Measurements from ENCODE around the gene ANKRD16.

The ANKRD16 gene

GRCh38 chr10:5905854-5906507 is 16.3 kb upstream of the ANKRD16 start:
- in situ Hi-C loops (cut with MboI; ENCODE audit: low pct_unique_long_range_greater_than_20kb, low sequenced_read_pairs): no loop called here
- no peak for DNase-seq

GRCh38 chr10:5904227-5904626 is 14.5 kb upstream of the ANKRD16 start:
- no peak for DNase-seq
- in situ Hi-C loops (cut with MboI; ENCODE audit: low pct_unique_long_range_greater_than_20kb, low sequenced_read_pairs): no loop called here

GRCh38 chr10:5903563-5903962 is 13.9 kb upstream of the ANKRD16 start:
- in situ Hi-C loops (cut with MboI; ENCODE audit: low pct_unique_long_range_greater_than_20kb, low sequenced_read_pairs): no loop called here
- DNase-seq: no peak

GRCh38 chr10:5902511-5903274 is 13.0 kb upstream of the ANKRD16 start:
- in situ Hi-C loops (cut with MboI; ENCODE audit: low pct_unique_long_range_greater_than_20kb, low sequenced_read_pairs): no loop called here

GRCh38 chr10:5900247-5900646 is 10.6 kb upstream of the ANKRD16 start:
- no peak for DNase-seq
- in situ Hi-C loops (cut with MboI; ENCODE audit: low pct_unique_long_range_greater_than_20kb, low sequenced_read_pairs): no loop called here

More at GRCh38 chr10:5902511-5903274, 13.0 kb upstream of the ANKRD16 start:
- no peak for DNase-seq

- DNase-seq: no peak
- in situ Hi-C loops (cut with MboI; ENCODE audit: low pct_unique_long_range_greater_than_20kb, low sequenced_read_pairs): no loop called here
Measured at GRCh38 chr10:5898163-5898562, 8.5 kb upstream of the ANKRD16 start.

GRCh38 chr10:5897504-5897903 is 7.8 kb upstream of the ANKRD16 start:
- DNase-seq: no peak
- in situ Hi-C loops (cut with MboI; ENCODE audit: low pct_unique_long_range_greater_than_20kb, low sequenced_read_pairs): no loop called here

GRCh38 chr10:5897053-5897340 is 7.3 kb upstream of the ANKRD16 start:
- no peak for DNase-seq
- in situ Hi-C loops (cut with MboI; ENCODE audit: low pct_unique_long_range_greater_than_20kb, low sequenced_read_pairs): no loop called here

- DNase-seq: no peak
- in situ Hi-C loops (cut with MboI; ENCODE audit: low pct_unique_long_range_greater_than_20kb, low sequenced_read_pairs): no loop called here
Measured at GRCh38 chr10:5896208-5897052, 6.7 kb upstream of the ANKRD16 start.

GRCh38 chr10:5895804-5896203 is 6.1 kb upstream of the ANKRD16 start:
- DNase-seq: no peak
- in situ Hi-C loops (cut with MboI; ENCODE audit: low pct_unique_long_range_greater_than_20kb, low sequenced_read_pairs): no loop called here

GRCh38 chr10:5895365-5895764 is 5.7 kb upstream of the ANKRD16 start:
- DNase-seq: no peak
- in situ Hi-C loops (cut with MboI; ENCODE audit: low pct_unique_long_range_greater_than_20kb, low sequenced_read_pairs): no loop called here

GRCh38 chr10:5894873-5895272 is 5.2 kb upstream of the ANKRD16 start:
- in situ Hi-C loops (cut with MboI; ENCODE audit: low pct_unique_long_range_greater_than_20kb, low sequenced_read_pairs): no loop called here
- DNase-seq: no peak

- no peak for DNase-seq
- in situ Hi-C loops (cut with MboI; ENCODE audit: low pct_unique_long_range_greater_than_20kb, low sequenced_read_pairs): no loop called here
Measured at GRCh38 chr10:5894403-5894802, 4.7 kb upstream of the ANKRD16 start.

GRCh38 chr10:5893321-5893720 is 3.6 kb upstream of the ANKRD16 start:
- no peak for DNase-seq
- in situ Hi-C loops (cut with MboI; ENCODE audit: low pct_unique_long_range_greater_than_20kb, low sequenced_read_pairs): no loop called here

GRCh38 chr10:5892007-5892406 is 2.3 kb upstream of the ANKRD16 start:
- peak; percentile 23 for DNase-seq
- in situ Hi-C loops (cut with MboI; ENCODE audit: low pct_unique_long_range_greater_than_20kb, low sequenced_read_pairs): no loop called here

- in situ Hi-C loops (cut with MboI; ENCODE audit: low pct_unique_long_range_greater_than_20kb, low sequenced_read_pairs): no loop called here
- DNase-seq: no peak
Measured at GRCh38 chr10:5891009-5891408, 1.3 kb upstream of the ANKRD16 start.

- DNase-seq: peak; percentile 43
- in situ Hi-C loops (cut with MboI; ENCODE audit: low pct_unique_long_range_greater_than_20kb, low sequenced_read_pairs): no loop called here
Measured at GRCh38 chr10:5890452-5890915, 791 bp upstream of the ANKRD16 start.

GRCh38 chr10:5888843-5889623 is 660 bp downstream of the ANKRD16 start:
- in situ Hi-C loops (cut with MboI; ENCODE audit: low pct_unique_long_range_greater_than_20kb, low sequenced_read_pairs): no loop called here
- peak; percentile 53 for DNase-seq

GRCh38 chr10:5888351-5888750 is 1.3 kb downstream of the ANKRD16 start:
- peak; percentile 59 for DNase-seq
- in situ Hi-C loops (cut with MboI; ENCODE audit: low pct_unique_long_range_greater_than_20kb, low sequenced_read_pairs): no loop called here
